ENCODE data around the gene MYH10.

DNA sequence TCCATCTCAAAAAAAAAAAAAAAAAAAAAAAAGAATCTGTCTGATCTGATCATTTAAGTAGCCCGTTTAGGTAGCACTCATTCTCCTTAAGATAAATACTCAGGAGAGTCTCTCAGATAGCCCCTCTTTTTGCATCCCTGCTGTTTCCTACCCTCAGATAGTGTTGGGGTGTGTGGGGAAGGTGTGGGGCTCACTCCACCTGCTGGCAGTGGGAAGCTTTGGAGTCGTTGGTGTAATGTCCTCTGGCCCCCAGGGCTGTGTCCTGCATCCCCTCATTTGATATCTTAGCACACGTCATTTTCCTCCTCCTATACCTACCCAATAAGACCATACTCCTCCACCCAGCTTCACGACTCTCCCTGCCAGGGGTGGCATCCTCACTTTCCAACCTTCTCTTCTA lies 20.5 kb upstream of the MYH10 start:
- TF ChIP-seq, protein P1, sequence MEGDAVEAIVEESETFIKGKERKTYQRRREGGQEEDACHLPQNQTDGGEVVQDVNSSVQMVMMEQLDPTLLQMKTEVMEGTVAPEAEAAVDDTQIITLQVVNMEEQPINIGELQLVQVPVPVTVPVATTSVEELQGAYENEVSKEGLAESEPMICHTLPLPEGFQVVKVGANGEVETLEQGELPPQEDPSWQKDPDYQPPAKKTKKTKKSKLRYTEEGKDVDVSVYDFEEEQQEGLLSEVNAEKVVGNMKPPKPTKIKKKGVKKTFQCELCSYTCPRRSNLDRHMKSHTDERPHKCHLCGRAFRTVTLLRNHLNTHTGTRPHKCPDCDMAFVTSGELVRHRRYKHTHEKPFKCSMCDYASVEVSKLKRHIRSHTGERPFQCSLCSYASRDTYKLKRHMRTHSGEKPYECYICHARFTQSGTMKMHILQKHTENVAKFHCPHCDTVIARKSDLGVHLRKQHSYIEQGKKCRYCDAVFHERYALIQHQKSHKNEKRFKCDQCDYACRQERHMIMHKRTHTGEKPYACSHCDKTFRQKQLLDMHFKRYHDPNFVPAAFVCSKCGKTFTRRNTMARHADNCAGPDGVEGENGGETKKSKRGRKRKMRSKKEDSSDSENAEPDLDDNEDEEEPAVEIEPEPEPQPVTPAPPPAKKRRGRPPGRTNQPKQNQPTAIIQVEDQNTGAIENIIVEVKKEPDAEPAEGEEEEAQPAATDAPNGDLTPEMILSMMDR (IDR thresholded peaks at IDR 0.05; ENCODE audit: low read length): 0 out of 2 replicates have a peak, but pooled peaks have one; percentile 6
- no peak for TF ChIP-seq EZH2 (IDR thresholded peaks at IDR 0.05; ENCODE audit: borderline replicate concordance, low read length)

All from OCI-LY1 (cell line).